ENCODE data around the gene C6orf132.
"Not testable (repeated sequence)": the region's sequence is repeated elsewhere in the genome, so short reads cannot be mapped to it uniquely, and the experiment has no call there.

The C6orf132 gene

DNA sequence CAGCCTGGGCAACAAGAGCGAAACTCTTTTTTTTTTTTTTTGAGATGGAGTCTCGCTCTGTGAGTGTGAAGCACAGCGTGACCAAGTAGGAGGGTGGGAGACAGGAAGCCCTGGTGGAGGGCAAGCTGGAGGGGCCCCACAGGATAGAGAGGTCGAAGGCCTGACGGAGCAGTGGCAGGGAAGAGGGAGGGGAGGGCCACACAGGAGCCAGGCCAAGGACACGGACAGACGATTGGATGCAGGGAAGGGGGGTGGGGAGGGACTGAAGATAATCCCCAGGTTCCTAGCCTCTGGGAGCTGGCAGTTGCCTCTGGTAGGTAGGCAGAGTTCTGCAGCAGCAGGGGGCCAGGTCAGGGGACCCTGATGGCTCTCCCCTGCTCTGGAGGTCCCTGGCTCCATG lies 20.0 kb upstream of the C6orf132 start:
- no peak for DNase-seq

DNA sequence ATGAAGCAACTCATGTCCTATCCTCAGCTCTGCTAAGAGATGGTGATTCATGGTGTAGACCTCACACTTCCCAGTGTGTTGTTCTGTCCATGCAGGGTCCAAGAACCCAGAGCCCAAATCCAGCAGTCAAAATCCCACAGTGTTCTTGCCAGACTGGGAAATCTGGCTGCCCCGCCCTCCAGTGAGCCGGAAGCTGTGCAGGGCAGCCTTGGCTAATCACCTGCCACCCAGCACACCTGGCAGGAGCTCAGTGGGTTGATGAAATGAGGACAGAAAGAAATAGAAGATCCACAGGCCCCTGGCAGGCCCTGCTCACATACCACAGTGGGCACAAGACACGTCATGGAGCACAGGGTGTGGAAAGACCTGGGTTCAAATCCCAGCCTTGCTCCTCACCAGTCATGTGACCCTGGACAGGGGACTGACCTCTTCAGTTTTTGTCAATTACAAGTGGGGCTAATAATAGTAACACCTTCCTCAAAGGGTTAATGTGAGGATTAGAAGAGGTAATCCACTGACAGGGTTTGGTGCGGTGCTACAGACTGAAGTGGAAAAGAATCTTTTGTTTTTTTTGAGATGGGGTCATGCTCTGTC lies 17.1 kb upstream of the C6orf132 start:
- DNase-seq, result no peak

DNA sequence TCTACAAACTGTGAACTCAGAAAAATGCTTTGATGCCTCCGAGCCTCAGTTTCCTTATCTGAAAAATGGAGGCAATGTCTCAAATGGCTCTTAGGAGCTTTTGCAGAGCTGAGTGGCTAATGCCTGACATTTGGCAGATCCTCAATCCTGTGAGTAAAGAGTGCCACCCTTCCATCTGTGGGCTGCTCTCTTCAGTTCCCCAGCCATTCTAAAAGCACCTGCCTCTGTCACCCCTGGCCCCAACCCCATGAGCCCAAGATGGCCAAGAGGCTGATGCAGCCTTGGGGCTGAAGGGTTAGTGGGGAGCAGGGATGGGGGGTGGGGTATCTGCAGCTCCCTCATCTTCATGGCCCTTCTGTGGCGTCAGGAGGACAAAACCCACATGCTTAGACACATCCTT lies 16.2 kb upstream of the C6orf132 start:
- no peak for DNase-seq

DNA sequence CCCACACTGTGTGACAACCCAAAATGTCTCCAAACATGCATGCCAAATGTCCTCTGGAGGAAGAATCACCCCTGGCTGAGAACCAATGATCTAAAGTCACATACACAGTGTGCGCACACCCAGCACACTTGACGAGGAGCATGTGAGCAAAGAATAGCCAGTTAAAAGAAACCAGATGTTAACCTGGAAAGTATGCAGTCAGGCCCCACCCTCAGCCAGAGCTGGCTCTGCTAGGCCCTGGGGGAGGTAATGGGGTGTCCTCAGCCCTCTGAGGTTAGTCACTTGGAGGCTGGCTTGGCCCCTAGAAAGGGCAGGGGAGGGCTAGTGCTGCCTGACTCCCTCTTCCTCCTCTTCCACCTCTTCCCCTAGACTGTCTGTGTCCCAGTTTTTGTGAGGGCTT lies 15.6 kb upstream of the C6orf132 start:
- no peak for DNase-seq

DNA sequence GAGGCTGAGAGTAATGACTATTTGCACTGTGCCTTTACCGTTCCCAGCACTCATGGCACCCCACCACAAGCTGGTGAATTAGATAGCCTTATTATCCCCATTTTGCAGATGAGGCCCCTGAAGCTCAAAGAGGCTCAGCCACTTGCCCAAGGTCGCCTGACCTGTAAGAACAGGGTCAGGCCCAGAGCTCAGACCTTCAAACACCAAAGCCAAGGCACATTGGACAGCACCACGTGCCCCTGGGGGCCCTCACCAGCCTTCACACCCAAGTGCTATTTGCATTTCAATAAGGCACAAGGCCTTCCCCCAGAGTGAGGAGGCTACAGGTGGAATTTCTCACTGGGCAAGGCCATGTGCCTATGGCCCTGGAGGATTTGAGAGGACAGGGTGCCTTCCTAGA lies 14.2 kb upstream of the C6orf132 start:
- DNase-seq, result no peak

DNA sequence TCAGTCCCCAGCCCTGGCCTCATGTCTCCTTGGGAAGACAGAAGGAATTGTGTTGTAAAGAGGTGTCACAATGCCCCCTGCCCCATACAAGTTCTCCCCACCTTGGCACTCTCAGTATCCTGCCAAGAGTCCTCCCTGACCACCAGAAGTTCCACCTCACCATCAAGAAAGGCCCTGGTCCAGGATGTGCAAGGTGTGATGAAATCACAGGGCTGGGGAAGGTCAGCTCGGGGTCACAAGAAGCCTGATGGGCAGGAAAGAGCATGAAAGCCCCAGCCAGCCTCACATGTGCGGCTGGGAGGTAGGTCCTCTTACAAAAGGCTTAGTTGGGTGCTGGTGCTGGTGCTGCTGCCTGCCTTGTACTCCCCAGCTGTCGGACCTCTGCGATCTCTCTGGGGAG lies 12.9 kb upstream of the C6orf132 start:
- no peak for DNase-seq

DNA sequence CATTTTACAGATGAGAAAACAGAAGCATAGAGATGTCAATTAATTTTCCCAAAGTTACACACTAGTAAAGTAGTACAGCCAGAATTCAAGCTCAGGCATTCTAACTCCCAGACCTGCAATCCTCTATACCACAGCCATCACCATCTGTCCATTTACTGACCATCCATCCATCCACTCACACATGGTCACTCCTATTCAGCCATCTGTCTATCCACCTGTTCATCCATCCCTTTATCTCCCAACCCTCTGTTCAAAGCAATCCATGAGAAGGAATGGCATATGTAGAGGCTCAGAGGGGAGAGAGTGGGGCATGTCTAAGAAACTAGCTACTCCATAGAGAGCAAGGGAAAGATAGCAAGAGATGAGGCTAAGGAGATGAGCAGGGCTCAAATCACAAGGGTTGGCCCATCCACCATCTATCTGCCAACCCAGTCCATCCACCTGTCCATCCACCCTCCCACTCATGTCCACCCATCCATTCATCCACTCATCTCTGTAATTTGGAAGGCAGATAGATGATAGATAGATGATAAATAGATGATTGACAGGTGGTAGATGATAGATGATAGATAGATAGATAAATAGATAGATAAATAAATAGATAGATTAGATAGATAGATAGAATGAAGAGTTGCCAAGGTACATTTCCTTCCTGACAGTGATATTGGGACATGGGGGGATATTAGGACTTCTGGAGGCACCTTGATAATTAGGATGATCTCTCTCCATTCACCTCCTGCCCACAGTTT lies 12.2 kb upstream of the C6orf132 start:
- DNase-seq, result no peak

DNA sequence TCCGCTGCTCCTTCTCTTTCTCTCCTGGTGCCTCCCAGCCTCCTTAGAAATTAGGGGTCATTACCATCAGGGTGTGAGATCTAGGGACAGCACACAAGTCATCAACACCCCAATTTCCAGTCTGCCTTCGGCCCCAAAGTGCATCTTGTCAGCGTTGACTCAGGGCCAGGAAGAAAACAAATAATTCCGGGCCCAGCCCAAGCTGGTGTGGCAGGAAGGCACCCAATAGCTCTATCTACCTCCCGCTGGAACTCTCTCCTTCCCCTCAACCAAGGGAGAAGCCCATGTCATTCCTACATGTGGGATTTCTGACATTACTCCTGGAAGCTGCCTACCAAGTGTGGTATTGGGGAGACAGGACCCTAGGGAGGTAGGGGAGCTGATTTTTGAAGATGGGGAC lies 11.5 kb upstream of the C6orf132 start:
- DNase-seq, result no peak

DNA sequence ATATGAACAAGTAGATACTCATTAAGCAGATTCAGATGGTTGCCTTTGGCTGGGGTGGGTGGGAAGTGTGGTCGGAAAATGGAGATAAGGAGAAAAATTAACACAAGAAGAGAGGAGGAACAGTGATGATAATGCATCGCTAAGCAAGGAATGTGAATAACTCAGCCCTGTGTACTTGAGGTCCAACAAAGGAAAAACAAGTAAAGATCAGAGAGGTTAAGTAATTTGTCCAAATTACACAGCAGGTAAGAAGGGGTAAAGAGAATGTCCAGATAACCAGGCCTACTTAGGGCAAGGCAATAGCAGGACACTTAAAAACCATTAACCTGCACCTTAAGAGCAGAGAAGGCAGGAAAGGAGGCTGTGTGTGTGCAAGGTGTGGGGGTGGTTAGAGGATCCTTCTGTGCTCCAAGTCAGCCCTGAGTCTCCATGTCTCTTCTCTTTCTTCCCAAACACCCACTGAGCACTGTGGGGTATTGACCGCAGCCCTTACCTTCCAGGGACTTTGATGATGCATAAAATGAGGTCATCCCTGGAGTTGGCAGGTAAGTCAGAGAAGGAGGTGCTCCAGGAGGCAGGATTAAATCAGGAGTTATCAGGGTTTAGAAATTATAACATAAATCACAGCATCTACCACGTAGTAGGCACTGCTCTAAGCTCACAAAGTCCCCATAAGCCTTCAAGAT lies 10.3 kb upstream of the C6orf132 start:
- not testable (repeated sequence) for DNase-seq

DNA sequence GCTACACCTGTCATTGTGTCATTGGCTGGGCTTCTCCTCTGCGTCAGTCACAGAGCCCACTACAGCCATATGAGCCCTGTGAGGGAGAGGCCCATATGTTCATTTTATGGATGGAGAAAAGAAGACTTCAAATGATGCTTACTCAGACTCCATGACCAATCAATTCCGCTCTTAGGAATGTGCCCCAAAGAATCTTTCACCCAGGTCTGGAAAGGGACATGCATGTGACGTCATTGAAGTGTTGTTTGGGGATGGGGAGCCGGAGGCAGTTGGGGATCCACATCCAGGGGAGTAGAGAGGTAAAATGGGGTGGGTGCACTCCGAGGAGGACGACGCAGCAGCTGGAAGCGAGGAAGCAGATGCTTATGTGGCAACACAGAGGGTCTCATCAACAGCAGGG lies 9.6 kb upstream of the C6orf132 start:
- no peak for DNase-seq

DNA sequence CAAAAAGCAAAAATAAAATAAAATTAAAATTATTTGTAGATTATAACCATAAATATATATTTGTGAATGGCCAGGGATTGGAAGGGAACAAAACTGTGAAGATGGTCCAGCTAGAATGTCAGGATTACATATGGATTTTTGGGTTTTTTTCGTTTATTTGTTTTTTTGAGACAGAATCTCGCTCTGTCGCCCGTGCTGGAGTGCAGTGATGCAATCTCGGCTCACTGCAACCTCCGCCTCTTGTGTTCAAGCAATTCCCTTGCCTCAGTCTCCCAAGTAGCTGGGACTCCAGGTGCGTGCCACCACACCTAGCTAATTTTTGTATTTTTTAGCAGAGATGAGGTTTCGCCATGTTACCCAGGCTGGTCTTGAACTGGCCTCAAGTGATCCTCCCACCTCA lies 7.8 kb upstream of the C6orf132 start:
- no peak for DNase-seq

DNA sequence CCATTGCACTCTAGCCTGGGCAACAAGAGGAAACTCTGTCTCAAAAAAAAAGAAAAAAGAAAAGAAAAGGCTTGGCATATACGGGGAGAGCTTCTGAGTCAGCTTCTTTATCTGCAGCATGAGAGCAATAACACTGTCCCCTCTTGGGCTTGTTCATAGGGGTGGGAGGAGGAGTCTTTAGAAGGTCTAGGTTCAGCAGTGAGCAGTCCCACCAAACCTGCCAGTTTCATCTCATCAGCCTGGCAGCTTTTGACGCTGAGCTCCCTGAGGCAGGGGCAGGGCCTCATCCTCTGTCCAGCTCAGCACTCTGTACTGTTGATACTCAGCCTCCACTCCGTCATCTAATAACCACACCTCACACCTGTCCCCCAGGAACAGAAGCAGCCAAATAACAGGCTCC lies 5.6 kb upstream of the C6orf132 start:
- DNase-seq, result no peak

DNA sequence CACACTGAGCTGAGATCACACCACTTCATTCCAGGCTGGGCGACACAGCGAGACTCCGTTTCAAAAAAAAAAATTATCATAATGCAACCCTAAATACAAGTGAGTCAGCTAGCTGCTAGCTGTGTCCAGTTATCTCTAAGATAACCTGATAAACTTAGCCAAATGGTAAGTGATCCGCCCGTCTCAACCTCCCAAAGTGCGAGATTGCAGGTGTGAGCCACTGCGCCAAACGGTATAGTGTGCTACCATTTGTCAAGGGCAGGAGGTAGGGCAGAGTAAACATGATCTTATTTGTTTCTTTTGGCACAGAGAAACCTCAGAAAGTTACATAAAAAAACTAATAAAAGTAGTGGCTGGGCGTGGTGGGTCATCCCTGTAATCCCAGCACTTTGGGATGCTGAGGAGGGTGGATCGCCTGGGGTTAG lies 4.7 kb upstream of the C6orf132 start:
- no peak for DNase-seq

DNA sequence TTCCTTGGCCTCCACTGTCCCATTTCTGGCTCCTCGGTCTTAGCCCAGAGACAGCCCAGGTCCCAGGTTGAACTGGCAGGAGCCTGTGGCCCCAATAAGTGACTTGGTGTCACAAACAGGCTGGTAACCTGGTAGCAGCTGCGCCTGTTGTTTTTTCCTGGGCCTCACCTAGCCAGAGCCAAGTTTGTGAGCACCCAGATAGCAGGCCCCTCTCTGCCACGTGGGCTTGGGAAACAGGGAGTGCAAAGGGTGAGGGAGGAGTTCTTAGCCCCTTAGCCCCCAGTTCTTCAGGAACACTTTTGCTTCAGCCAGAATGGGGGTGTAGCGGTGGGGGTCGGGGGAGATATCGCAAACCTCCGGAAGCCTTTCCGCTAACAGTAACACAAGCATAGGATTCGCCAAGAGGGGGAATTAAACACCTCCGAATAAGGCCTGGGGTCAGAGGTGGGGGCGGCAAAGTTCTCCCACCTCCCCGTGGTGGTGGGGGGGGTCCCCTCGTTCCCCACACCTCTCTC lies 760 bp downstream of the C6orf132 start:
- DNase-seq, result no peak

DNA sequence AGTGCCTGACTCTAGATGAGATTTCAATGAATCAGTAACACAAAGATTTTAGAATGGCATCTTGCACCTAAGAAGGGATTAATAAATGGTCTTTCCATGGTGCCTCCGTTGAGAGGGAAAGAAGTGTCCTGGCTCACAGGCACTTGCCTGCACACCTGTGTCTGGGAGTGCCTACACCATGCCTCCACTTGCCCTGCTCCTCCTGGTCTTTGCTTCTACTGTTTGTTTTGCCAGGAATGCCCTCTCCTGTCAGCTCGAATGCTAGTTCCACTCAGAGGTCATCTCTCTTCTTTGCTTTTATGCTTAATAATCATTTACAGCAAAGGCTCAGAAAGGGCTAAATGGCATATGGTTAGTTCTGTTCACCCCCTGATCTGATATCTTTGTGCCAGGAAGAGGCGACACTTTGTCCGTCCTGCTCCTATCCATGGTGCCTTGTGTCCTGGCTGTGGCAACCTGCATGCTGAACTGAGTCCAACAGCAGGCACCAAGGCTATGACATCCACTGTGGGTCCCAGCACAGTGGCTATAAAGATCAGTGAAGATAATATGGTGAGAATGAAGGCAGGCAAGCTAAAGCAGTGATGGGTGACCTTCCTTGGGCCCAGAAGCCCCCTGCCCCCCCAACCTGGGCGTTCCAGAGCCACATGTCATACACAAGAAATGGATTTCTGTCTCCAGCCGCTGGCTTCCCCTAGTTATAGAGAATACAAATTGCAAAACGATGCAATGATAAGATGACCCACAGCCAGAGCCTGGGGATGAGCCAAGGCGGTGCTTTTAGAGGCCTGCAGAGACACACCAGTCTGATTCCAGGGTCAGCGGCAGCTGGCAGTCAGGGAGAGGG lies 1.4 kb downstream of the C6orf132 start:
- DNase-seq, result no peak

DNA sequence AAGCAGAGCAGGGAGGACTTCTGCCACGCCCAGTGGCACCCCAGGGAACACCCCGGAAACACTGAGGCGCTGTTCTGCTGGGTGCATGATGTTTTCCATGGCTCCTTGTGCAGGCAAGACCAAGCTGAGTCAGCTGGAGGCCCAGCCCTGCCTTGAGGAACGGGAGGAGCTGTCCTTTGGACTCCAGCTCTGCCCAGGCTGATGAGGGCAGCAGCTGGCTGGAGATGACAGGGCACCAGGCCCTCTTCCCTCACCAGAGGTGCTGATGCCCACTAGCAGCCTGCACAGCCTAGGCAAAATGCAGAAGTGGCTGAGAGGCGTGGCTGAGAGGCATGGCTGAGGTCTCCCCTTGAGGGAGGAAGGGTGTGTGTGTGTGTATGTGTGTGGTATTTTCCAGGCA lies 2.4 kb downstream of the C6orf132 start:
- DNase-seq, result no peak

DNA sequence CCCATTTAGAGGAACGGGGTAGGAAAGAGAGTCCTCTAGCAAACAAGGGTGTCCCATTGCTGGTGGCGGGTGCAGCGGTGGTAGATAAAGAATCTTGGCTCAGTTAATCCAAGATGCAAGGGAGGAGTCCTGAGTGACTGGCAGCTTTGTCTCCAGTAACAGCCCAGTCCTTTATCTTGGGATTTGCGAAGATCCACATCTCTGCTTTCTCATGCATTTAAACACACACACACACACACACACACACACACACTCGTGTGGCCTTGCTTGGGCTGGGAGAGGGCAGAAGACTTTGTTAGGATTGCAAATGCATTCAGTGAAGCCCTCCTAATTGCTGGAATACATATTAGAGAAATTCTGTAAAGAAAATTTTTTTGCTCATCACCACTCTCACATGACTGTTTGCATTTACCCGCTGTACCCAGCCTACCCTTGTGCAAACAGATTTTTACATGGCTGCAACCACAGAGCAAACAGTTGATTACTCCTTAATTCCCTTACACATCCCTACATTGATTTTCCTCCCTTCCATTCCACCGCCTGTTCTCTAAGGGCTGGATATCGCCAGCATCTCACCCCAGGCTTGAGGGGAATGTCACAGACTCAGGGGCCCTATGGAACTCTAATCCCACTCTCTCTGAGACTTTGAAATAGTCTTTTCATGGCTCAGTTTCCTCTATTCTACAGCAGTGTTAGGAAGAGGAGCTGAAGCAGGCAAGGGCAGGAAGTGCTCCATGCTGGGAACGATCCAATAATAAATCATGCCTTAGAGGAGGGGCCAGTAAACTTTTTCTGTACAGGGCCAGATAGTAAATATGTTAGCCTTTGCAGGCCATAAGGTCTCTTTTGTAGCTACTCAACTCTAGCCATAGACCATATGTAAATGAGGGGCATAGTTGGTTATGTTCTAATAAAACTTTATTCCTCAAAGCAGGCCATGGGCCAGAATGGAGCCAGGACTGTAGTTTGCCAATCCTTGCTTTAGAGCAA lies 3.5 kb downstream of the C6orf132 start:
- DNase-seq, result no peak

DNA sequence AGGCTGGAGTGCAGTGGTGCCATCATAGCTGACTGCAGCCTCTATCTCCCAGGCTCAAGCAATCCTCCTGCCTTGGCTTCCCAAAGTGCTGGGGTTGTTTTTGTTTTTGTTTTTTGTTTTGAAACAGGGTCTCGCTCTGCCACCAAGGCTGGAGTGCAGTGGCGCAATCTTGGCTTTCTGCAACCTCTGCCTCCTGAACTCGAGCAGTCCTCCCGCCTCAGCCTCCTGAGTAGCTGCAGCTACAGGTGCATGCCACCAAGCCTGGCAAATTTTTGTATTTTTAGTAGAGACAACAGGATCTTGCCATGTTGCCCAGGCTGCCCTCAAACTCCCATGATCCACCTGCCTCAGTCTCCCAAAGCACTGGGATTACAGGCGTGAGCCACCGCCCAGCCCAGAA lies 4.2 kb downstream of the C6orf132 start:
- no peak for DNase-seq

DNA sequence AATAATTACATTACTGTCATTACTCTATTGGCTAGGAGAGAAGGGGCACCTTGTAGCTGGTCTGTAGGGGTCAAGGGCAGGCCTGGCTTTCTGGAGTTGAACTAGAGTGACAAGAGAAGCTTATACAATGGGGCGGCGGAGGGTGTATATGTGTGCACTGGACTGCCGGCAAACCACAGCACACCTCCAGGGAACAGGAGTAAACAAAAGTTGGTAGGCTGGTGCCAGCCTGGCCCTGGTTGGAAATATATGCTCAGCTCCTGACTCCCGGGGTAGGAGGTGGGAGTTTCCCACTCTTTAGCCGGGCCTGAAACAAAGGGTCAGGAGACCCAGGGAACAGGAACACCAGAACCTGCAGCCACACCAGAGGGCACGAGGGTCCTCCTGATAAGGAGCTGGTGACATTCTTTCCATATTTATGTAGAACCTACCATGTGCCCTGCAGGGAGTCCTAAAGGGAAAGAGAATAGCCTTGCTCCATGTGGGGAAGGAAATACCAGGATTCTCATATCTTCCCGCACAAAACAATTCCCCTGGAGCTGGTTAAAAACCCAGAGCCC lies 5.1 kb downstream of the C6orf132 start:
- no peak for DNase-seq

DNA sequence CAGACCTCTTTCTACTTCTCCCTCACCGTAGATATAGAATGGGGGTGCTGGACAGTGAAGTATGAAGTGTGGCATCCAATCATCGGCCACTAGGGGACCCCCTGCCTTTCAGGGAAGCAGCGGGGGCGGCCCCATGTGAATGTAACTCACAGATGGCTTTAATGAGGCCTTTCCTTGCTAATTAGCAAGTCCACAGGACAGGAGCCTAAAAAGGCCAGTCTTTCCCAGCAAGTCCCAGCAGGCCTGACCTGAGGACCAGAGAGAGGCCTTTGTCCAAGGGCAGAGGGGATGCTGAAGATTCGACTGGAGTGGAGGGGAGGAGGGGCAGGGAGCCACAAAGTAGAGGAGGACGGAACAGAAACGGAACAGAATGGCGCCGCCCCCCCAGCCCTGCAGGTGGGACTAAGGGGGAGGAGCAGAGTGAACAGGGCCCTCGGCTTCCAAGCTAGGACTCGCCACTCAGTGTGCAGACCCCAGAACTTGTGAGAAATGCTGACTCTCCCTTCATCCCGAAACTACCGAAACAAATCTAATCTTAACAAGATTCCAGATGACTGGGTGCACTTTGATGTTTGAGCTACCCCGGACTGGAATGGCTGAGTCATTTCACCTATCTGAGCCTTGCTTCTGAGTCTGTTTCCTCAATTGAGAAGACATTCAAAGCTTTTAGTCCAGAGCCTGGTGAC lies 5.8 kb downstream of the C6orf132 start:
- DNase-seq, result no peak

DNA sequence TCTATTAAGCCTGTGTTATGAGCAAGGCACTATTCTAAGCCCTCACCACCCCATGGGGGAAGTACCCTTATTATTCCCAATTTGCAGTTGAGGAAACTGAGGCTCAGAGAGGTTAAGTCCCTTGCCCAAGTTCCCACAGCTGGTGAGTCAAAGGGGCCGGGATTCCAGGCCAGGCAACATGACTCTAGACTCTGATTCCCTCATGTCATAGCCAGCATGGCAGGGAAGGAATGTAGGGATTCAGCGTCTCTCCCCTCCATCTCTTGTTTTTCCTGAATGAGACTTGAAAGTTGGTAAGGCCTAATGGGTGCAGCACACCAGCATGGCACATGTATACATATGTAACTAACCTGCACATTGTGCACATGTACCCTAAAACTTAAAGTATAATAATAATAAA lies 6.7 kb downstream of the C6orf132 start:
- DNase-seq, result no peak

Data from COR-L47 (cell line).